Gastrocnemius medialis (tissue), 4 donors: ENCODE measurements around the gene RIBC2. TPM values are rescaled to one million over a fixed set of nuclear protein-coding genes. Genes with fewer than 3 reads are reported as not detected.
A peak's percentile ranks its signal among the peaks of the same experiment; 100 is the strongest.
"Not testable (repeated sequence)": the region's sequence is repeated elsewhere in the genome, so short reads cannot be mapped to it uniquely, and the experiment has no call there.

ENCODE experiments used
- ATAC-seq, 2 donors: fragments of 150-250 bp; one replicate each; pipeline ENCODE4 v1.9.1; 2016
- DNase-seq, 2 donors: peaks; one replicate each; pipeline ENCODE4 v3.0.0-alpha.2; 2019
- H3K27ac ChIP-seq, 4 donors: fragments of 200-600 bp; sonication (generic); 1 replicate in 1 of 4; 2 replicates in 3 of 4; pipeline ENCODE4 v1.5.1; 2016 to 2018; ENCODE audit warnings: mild to moderate bottlenecking in 2 of 4, moderate library complexity in 1 of 4
- H3K27me3 ChIP-seq, 3 donors: fragments of 200-600 bp; sonication (generic) in 2 of 3; 1 replicate in 1 of 3; 2 replicates in 2 of 3; pipeline versions ENCODE4 v1.5.1 to v1.6.0; 2016 to 2019; ENCODE audit warnings: mild to moderate bottlenecking in 1 of 3, moderate library complexity in 1 of 3
- H3K36me3 ChIP-seq, 2 donors: fragments of 200-600 bp; sonication (generic) in 1 of 2; one replicate each; pipeline ENCODE4 v1.5.1; 2017 to 2018
- H3K4me1 ChIP-seq, 2 donors: fragments of 200-600 bp; sonication (generic) in 1 of 2; one replicate each; pipeline ENCODE4 v1.5.1; 2016 to 2017; ENCODE audit warnings: mild to moderate bottlenecking in 2 of 2
- H3K4me3 ChIP-seq, 4 donors: fragments of 200-600 bp; sonication (generic) in 3 of 4; 1 replicate in 1 of 4; 2 replicates in 3 of 4; pipeline ENCODE4 v1.5.1; 2016 to 2019; ENCODE audit warnings: mild to moderate bottlenecking in 2 of 4
- H3K9me3 ChIP-seq, 3 donors: fragments of 200-600 bp; sonication (generic) in 2 of 3; 1 replicate in 1 of 3; 2 replicates in 2 of 3; pipeline ENCODE4 v1.5.1; 2016 to 2019
- CTCF ChIP-seq, 5 experiments: fragments of 450-650 bp in 3 of 5; fragments of 200-600 bp in 2 of 5; sonication (generic) in 2 of 5; IDR thresholded peaks in 4 of 5; conservative IDR thresholded peaks in 1 of 5; 1 replicate in 4 of 5; 2 replicates in 1 of 5; pipeline ENCODE4 v1.5.1; 2016 to 2019; ENCODE audit warnings: antibody characterized with exemption in 5 of 5, mild to moderate bottlenecking in 3 of 5, moderate library complexity in 3 of 5
- POLR2A ChIP-seq, 2 donors: fragments of 450-650 bp; IDR thresholded peaks; one replicate each; pipeline ENCODE4 v1.6.1; 2017; ENCODE audit warnings: antibody characterized with exemption in 2 of 2, mild to moderate bottlenecking in 2 of 2, moderate library complexity in 2 of 2
- in situ Hi-C, 4 donors: fragments of 200-750 bp; cut with MboI; loops; one replicate each; pipeline versions ENCODE4 v1.15.0 to v1.8.0; 2017; ENCODE audit warnings: low sequenced_read_pairs in 4 of 4
- intact Hi-C: fragments of 100-400 bp; cut with DNase I; formaldehyde crosslinking; loops from one replicate; pipeline ENCODE4 v1.15.1; 2023; ENCODE audit warnings: low total_unique reads
- total RNA-seq, 4 donors: library from RNA; depleted of rRNA; stranded (reverse); fragments of >200 nt; gene quantifications; one replicate each; pipeline versions ENCODE4 v1.1.0 to v1.2.3, GENCODE V29; 2016

RIBC2 gene
- total RNA-seq, 4 donors from 2014 or later: not detected

GRCh38 chr22:45435544-45436139 lies 22.1 kb downstream of the RIBC2 start:
- intact Hi-C loops: loop anchor here (1.0 kb wide), 2 partner anchors 98 to 166 kb away; no protein-coding TSS in a partner anchor
- in situ Hi-C loops: loop anchor here in 2 of 4 donors (5.0 kb wide), 1 partner anchor 168 kb away; no protein-coding TSS in a partner anchor
- DNase-seq (peak; percentile 72 to 81), ATAC-seq (peak; percentile 95 to 98)
- Histone ChIP-seq H3K27me3 (no peaks in the 10 kb centered on the region), H3K27ac (peak overlapping the region; percentile 53 to 65 (median 62)), H3K4me3 (peak overlapping the region; percentile 27 to 45 (median 34)), H3K4me1 (peaks cover 0 to 7% of the 10 kb centered on the region in 2 donors), H3K36me3 (no peaks in the 10 kb centered on the region), H3K9me3 (no peaks in the 10 kb centered on the region)
- TF ChIP-seq CTCF (IDR thresholded peaks at IDR 0.05 in 4 of 5, conservative IDR thresholded peaks at IDR 0.05 in 1 of 5): peak; percentile 93 to 98 (median 96)
- no peak for TF ChIP-seq POLR2A (IDR thresholded peaks at IDR 0.05)

GRCh38 chr22:45436871-45437517 lies 23.5 kb downstream of the RIBC2 start:
- H3K4me3 ChIP-seq, H3K27me3 ChIP-seq, intact Hi-C loops, ATAC-seq, H3K36me3 ChIP-seq, H3K9me3 ChIP-seq, H3K4me1 ChIP-seq, DNase-seq, H3K27ac ChIP-seq: not testable (repeated sequence)
- in situ Hi-C loops: loop anchor here in 2 of 4 donors (5.0 kb wide), 1 partner anchor 170 kb away; no protein-coding TSS in a partner anchor

- no peak overlapping the region for H3K27ac ChIP-seq
- intact Hi-C loops: no loop called here
- DNase-seq: no peak
- no peaks in the 10 kb centered on the region for H3K36me3 ChIP-seq
- no peaks in the 10 kb centered on the region for H3K27me3 ChIP-seq
- in situ Hi-C loops: loop anchor here in 2 of 4 donors (5.0 kb wide), 1 partner anchor 171 kb away; no protein-coding TSS in a partner anchor
- ATAC-seq: no peak
- no peak for TF ChIP-seq CTCF (IDR thresholded peaks at IDR 0.05 in 4 of 5, conservative IDR thresholded peaks at IDR 0.05 in 1 of 5)
- TF ChIP-seq POLR2A (IDR thresholded peaks at IDR 0.05): no peak
- H3K9me3 ChIP-seq: no peaks in the 10 kb centered on the region
- H3K4me1 ChIP-seq: peaks cover 0 to 7% of the 10 kb centered on the region in 2 donors
- H3K4me3 ChIP-seq: no peak overlapping the region
These were observed 24.8 kb downstream of the RIBC2 start for GRCh38 chr22:45438336-45438735.

GRCh38 chr22:45440688-45441087 lies 27.2 kb downstream of the RIBC2 start:
- intact Hi-C loops: loop anchor here (1.0 kb wide), 1 partner anchor 113 kb away; no protein-coding TSS in a partner anchor
- not testable (repeated sequence) for ATAC-seq, H3K4me3 ChIP-seq, H3K36me3 ChIP-seq, H3K9me3 ChIP-seq, H3K27me3 ChIP-seq, H3K27ac ChIP-seq, DNase-seq, H3K4me1 ChIP-seq
- in situ Hi-C loops: loop anchor here (5.0 to 10.0 kb wide), 3 partner anchors 112 to 173 kb away; no protein-coding TSS in a partner anchor

GRCh38 chr22:45441138-45441537 lies 27.6 kb downstream of the RIBC2 start:
- Histone ChIP-seq H3K9me3 (no peaks in the 10 kb centered on the region), H3K36me3 (no peaks in the 10 kb centered on the region), H3K27ac (no peak overlapping the region), H3K4me3 (no peak overlapping the region), H3K27me3 (no peaks in the 10 kb centered on the region), H3K4me1 (no peaks in the 10 kb centered on the region)
- ATAC-seq (peak; percentile 54 to 62), DNase-seq (peak in 1 of 2 donors; percentile 27)
- intact Hi-C loops: loop anchor here (1.0 kb wide), 1 partner anchor 112 kb away; no protein-coding TSS in a partner anchor
- in situ Hi-C loops: loop anchor here (5.0 to 10.0 kb wide), 3 partner anchors 111 to 174 kb away; no protein-coding TSS in a partner anchor
- TF ChIP-seq CTCF (IDR thresholded peaks at IDR 0.05 in 4 of 5, conservative IDR thresholded peaks at IDR 0.05 in 1 of 5) (peak in 4 of 5 experiments; percentile 44 to 62 (median 56)), POLR2A (IDR thresholded peaks at IDR 0.05) (no peak)
